GM23338 (cell line): ENCODE data around the gene FOXD2.

Experiments used
- CREB1 ChIP-seq: fragments of 250-450 bp; sonication (Bioruptor Pico); IDR thresholded peaks from 2 replicates; pipeline ENCODE4 v1.5.0; 2020; ENCODE audit warnings: low read depth, mild to moderate bottlenecking, moderate library complexity
- EZH2 ChIP-seq: fragments of 200-600 bp; sonication (generic); IDR thresholded peaks from one replicate; pipeline ENCODE4 v1.8.0; 2017; ENCODE audit warnings: antibody characterized with exemption, mild to moderate bottlenecking, low read depth; ENCODE audit not compliant: unreplicated experiment
- EZH2phosphoT487 ChIP-seq: fragments of 200-600 bp; sonication (generic); IDR thresholded peaks from one replicate; pipeline ENCODE4 v1.8.1; 2018; ENCODE audit warnings: antibody characterized with exemption; ENCODE audit not compliant: unreplicated experiment
- JUNB ChIP-seq: IDR thresholded peaks from one replicate; pipeline ENCODE4 v1.6.1; 2016; ENCODE audit warnings: antibody characterized with exemption; ENCODE audit not compliant: unreplicated experiment
- POLR2AphosphoS5 ChIP-seq: IDR thresholded peaks from 2 replicates; pipeline ENCODE4 v1.6.1; 2016; ENCODE audit warnings: antibody characterized with exemption, low read depth
- STAT1 ChIP-seq: IDR thresholded peaks from one replicate; pipeline ENCODE4 v1.6.1; 2016; ENCODE audit warnings: antibody characterized with exemption; ENCODE audit not compliant: unreplicated experiment
- ZNF331 ChIP-seq: fragments of 250-450 bp; sonication (Bioruptor Pico); IDR thresholded peaks from 2 replicates; pipeline ENCODE4 v1.5.0; 2020; ENCODE audit warnings: low read depth, mild to moderate bottlenecking, moderate library complexity
- TF ChIP-seq, protein P1 (sequence below), 2 experiments: fragments of 200-600 bp in 1 of 2; sonication (generic) in 1 of 2; conservative IDR thresholded peaks; 2 replicates each; pipeline versions ENCODE4 v1.5.1 to v1.6.1; 2016 to 2017; ENCODE audit warnings: antibody characterized with exemption in 2 of 2, low read depth in 2 of 2, mild to moderate bottlenecking in 2 of 2, moderate library complexity in 1 of 2
- TF ChIP-seq, protein P2 (sequence below): IDR thresholded peaks from one replicate; pipeline ENCODE4 v1.6.1; 2018; ENCODE audit warnings: antibody characterized with exemption; ENCODE audit not compliant: unreplicated experiment
- TF ChIP-seq, protein P3 (sequence below): IDR thresholded peaks from 2 replicates; pipeline ENCODE4 v1.6.1; 2016; ENCODE audit warnings: antibody characterized with exemption

DNA sequence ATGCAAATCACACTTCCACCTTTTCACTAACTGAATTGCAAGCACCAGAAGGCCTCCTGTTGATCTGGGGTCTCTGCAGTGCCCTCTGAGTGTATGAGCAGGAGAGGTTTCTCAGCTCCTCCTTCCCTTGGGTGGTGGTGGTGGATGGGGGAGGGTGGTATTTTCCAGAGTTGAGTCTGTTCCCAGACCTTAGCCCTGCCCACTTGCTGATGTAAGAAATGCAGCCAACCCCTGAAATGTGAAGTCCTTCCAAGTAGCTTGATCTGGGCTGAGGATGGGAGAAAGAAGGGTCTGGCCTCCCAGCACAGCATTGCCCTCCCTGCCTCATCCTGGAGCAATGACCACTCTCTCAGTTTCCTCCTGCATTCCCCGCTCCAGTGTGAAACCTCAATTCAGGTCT is 6.3 kb upstream of the FOXD2 start:
- no peak for TF ChIP-seq CREB1
- TF ChIP-seq, protein P1, sequence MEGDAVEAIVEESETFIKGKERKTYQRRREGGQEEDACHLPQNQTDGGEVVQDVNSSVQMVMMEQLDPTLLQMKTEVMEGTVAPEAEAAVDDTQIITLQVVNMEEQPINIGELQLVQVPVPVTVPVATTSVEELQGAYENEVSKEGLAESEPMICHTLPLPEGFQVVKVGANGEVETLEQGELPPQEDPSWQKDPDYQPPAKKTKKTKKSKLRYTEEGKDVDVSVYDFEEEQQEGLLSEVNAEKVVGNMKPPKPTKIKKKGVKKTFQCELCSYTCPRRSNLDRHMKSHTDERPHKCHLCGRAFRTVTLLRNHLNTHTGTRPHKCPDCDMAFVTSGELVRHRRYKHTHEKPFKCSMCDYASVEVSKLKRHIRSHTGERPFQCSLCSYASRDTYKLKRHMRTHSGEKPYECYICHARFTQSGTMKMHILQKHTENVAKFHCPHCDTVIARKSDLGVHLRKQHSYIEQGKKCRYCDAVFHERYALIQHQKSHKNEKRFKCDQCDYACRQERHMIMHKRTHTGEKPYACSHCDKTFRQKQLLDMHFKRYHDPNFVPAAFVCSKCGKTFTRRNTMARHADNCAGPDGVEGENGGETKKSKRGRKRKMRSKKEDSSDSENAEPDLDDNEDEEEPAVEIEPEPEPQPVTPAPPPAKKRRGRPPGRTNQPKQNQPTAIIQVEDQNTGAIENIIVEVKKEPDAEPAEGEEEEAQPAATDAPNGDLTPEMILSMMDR (conservative IDR thresholded peaks at IDR 0.05; ENCODE audit: low read depth in 2 of 2): no peak
- TF ChIP-seq JUNB: no peak
- TF ChIP-seq POLR2AphosphoS5: no peak
- TF ChIP-seq EZH2phosphoT487: no peak
- TF ChIP-seq, protein P2, sequence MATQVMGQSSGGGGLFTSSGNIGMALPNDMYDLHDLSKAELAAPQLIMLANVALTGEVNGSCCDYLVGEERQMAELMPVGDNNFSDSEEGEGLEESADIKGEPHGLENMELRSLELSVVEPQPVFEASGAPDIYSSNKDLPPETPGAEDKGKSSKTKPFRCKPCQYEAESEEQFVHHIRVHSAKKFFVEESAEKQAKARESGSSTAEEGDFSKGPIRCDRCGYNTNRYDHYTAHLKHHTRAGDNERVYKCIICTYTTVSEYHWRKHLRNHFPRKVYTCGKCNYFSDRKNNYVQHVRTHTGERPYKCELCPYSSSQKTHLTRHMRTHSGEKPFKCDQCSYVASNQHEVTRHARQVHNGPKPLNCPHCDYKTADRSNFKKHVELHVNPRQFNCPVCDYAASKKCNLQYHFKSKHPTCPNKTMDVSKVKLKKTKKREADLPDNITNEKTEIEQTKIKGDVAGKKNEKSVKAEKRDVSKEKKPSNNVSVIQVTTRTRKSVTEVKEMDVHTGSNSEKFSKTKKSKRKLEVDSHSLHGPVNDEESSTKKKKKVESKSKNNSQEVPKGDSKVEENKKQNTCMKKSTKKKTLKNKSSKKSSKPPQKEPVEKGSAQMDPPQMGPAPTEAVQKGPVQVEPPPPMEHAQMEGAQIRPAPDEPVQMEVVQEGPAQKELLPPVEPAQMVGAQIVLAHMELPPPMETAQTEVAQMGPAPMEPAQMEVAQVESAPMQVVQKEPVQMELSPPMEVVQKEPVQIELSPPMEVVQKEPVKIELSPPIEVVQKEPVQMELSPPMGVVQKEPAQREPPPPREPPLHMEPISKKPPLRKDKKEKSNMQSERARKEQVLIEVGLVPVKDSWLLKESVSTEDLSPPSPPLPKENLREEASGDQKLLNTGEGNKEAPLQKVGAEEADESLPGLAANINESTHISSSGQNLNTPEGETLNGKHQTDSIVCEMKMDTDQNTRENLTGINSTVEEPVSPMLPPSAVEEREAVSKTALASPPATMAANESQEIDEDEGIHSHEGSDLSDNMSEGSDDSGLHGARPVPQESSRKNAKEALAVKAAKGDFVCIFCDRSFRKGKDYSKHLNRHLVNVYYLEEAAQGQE: no peak
- no peak for TF ChIP-seq STAT1
- no peak for TF ChIP-seq EZH2
- TF ChIP-seq ZNF331 (CRISPR knock-in tag): no peak
- TF ChIP-seq, protein P3, sequence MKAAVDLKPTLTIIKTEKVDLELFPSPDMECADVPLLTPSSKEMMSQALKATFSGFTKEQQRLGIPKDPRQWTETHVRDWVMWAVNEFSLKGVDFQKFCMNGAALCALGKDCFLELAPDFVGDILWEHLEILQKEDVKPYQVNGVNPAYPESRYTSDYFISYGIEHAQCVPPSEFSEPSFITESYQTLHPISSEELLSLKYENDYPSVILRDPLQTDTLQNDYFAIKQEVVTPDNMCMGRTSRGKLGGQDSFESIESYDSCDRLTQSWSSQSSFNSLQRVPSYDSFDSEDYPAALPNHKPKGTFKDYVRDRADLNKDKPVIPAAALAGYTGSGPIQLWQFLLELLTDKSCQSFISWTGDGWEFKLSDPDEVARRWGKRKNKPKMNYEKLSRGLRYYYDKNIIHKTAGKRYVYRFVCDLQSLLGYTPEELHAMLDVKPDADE: no peak
